ENCODE measurements around the gene TUBB3. TPM values are rescaled to one million over a fixed set of nuclear protein-coding genes. Genes with fewer than 3 reads are reported as not detected.

Gene TUBB3
- total and polyA plus RNA-seq, 9 of the 15 experiments (the other 6 are each of a cell fraction or from before 2014, with no cell fraction given) = 0.18 to 12.5 (median 5.0) TPM

DNA sequence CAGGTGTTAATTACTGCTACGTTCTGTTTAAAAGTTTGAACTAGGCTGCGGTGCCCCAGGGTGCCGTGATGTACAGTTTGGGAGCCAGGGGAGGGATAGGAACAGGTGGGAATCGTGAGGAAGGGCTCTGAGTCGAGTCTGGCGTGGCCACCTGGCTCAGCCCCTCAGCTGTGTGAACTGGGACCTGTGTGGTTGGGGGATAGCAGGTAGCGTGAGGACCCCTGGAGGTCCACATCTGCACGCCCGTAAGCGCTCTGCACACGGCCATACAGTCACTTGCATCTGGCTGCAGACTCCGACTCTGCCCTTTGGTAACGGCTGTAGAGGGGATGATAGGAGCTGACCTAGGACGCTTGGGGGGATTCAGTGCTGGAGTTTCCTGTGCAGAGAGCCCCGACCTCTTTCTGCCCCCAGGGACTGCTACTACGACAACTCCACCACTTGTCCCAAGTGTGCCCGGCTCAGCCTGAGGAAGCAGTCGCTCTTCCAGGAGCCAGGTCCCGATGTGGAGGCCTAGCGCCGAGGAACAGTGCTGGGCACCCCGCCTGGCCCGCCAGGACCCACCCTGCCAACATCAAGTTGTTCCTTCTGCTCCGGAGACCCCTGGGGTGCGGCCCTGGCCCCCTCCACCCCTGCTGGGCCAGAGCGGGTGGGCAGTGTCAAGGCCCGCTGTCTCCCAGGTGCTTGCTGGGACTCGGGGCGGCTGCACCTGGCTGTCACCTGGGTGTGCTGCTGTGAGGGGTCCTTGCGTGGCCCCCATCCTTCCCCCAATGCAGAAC lies 42.5 kb downstream of the TUBB3 start:
- intact Hi-C loops (cut with micrococcal nuclease) (no loop called here), in situ Hi-C loops (cut with MboI) (no loop called here)
- no peaks in the 10 kb centered on the region for H3K9me1 ChIP-seq (ENCODE audit: control insufficient read depth, insufficient read depth, low read length)
- CTCF ChIA-PET (ENCODE audit: low intra/inter-chr PET ratio) = no interaction called here
- H3K36me3 ChIP-seq (ENCODE audit: control insufficient read depth, insufficient read depth, low read length) = peaks cover 46% of the 10 kb centered on the region; the same call in 2 of the 3 replicates
- TF ChIP-seq, protein P1, sequence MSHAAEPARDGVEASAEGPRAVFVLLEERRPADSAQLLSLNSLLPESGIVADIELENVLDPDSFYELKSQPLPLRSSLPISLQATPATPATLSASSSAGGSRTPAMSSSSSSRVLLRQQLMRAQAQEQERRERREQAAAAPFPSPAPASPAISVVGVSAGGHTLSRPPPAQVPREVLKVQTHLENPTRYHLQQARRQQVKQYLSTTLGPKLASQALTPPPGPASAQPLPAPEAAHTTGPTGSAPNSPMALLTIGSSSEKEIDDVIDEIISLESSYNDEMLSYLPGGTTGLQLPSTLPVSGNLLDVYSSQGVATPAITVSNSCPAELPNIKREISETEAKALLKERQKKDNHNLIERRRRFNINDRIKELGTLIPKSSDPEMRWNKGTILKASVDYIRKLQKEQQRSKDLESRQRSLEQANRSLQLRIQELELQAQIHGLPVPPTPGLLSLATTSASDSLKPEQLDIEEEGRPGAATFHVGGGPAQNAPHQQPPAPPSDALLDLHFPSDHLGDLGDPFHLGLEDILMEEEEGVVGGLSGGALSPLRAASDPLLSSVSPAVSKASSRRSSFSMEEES (CRISPR knock-in tag; IDR thresholded peaks at IDR 0.05) = no peak
- TF ChIP-seq EGR1 (conservative IDR thresholded peaks at IDR 0.05) = no peak
- TF ChIP-seq PCBP2 (IDR thresholded peaks at IDR 0.05; ENCODE audit: low read depth, low read length, poor library complexity, severe bottlenecking) = no peak
- TF ChIP-seq TAF9B (IDR thresholded peaks at IDR 0.05; ENCODE audit: partially characterized antibody) = no peak
- no peak for TF ChIP-seq ZEB2 (IDR thresholded peaks at IDR 0.05)
- TF ChIP-seq, protein P2, sequence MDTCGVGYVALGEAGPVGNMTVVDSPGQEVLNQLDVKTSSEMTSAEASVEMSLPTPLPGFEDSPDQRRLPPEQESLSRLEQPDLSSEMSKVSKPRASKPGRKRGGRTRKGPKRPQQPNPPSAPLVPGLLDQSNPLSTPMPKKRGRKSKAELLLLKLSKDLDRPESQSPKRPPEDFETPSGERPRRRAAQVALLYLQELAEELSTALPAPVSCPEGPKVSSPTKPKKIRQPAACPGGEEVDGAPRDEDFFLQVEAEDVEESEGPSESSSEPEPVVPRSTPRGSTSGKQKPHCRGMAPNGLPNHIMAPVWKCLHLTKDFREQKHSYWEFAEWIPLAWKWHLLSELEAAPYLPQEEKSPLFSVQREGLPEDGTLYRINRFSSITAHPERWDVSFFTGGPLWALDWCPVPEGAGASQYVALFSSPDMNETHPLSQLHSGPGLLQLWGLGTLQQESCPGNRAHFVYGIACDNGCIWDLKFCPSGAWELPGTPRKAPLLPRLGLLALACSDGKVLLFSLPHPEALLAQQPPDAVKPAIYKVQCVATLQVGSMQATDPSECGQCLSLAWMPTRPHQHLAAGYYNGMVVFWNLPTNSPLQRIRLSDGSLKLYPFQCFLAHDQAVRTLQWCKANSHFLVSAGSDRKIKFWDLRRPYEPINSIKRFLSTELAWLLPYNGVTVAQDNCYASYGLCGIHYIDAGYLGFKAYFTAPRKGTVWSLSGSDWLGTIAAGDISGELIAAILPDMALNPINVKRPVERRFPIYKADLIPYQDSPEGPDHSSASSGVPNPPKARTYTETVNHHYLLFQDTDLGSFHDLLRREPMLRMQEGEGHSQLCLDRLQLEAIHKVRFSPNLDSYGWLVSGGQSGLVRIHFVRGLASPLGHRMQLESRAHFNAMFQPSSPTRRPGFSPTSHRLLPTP (IDR thresholded peaks at IDR 0.05; ENCODE audit: borderline replicate concordance, extremely low read depth, insufficient read length) = no peak
- no peak for TF ChIP-seq PRMT5 (CRISPR knock-in tag; IDR thresholded peaks at IDR 0.05)
- TF ChIP-seq PURB (CRISPR knock-in tag; IDR thresholded peaks at IDR 0.05; ENCODE audit: low read depth) = no peak
- TF ChIP-seq PPARD (CRISPR knock-in tag; IDR thresholded peaks at IDR 0.05) = no peak
- TF ChIP-seq SNIP1 (IDR thresholded peaks at IDR 0.05; ENCODE audit: low read depth) = no peak
- no peak for TF ChIP-seq SMAD1 (IDR thresholded peaks at IDR 0.05; ENCODE audit: low read depth, low read length, partially characterized antibody)
- TF ChIP-seq SRF (CRISPR knock-in tag; IDR thresholded peaks at IDR 0.05) = no peak
- TF ChIP-seq ARNT (IDR thresholded peaks at IDR 0.05) = no peak
- TF ChIP-seq, protein P3, sequence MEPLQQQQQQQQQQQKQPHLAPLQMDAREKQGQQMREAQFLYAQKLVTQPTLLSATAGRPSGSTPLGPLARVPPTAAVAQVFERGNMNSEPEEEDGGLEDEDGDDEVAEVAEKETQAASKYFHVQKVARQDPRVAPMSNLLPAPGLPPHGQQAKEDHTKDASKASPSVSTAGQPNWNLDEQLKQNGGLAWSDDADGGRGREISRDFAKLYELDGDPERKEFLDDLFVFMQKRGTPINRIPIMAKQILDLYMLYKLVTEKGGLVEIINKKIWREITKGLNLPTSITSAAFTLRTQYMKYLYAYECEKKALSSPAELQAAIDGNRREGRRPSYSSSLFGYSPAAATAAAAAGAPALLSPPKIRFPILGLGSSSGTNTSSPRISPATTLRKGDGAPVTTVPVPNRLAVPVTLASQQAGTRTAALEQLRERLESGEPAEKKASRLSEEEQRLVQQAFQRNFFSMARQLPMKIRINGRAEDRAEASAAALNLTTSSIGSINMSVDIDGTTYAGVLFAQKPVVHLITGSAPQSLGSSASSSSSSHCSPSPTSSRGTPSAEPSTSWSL (CRISPR knock-in tag; IDR thresholded peaks at IDR 0.05; ENCODE audit: borderline replicate concordance) = no peak
- H3K27me3 ChIP-seq (ENCODE audit: control insufficient read depth in 2 of 2, insufficient read depth in 2 of 2, low read length in 2 of 2) = no peaks in the 10 kb centered on the region
- POLR2A ChIA-PET = interaction anchor here (2.5 kb wide), 1 partner anchor 12 kb away, joined by 11 read pairs; no protein-coding TSS in a partner anchor
- H4K20me1 ChIP-seq (replicated peaks; ENCODE audit: control insufficient read depth, insufficient read depth, low read length) = 0 out of 2 replicates have a peak, but pooled peaks cover 6% of the 10 kb centered on the region
- no peak overlapping the region for H3K4me2 ChIP-seq (ENCODE audit: insufficient read depth, low read length)
- 84% methylated on average over 28 of the region's 30 CpGs for WGBS (ENCODE audit: insufficient coverage, low coverage, missing lambda C conversion rate)
- FAIRE-seq (no peak), DNase-seq (ENCODE audit: extremely low read depth in 1 of 4, low spot score in 3 of 4) (no peak), ATAC-seq (no peak)
- H3K4me3 ChIP-seq = no peak overlapping the region
- H3K4me1 ChIP-seq (replicated peaks in 1 of 2; ENCODE audit: control insufficient read depth in 2 of 2, insufficient read depth in 2 of 2, low read length in 2 of 2) = peaks cover 6 to 32% of the 10 kb centered on the region in 2 experiments; a peak in 4 of 5 replicates
- H3K27ac ChIP-seq (ENCODE audit: extremely low read depth, low read depth, low read length) = no peak overlapping the region
- no peak overlapping the region for H2AFZ ChIP-seq (ENCODE audit: low read depth, low read length)
- H3K9me3 ChIP-seq (replicated peaks; ENCODE audit: control insufficient read depth, insufficient read depth, low read depth, low read length) = no peaks in the 10 kb centered on the region
- BruUV-seq (replicated peaks) = no TSS peak
- peak overlapping the region in 1 of 2 experiments; percentile 81; a peak in 1 of 4 replicates for H3K9ac ChIP-seq (ENCODE audit: insufficient read depth in 1 of 2, low read depth in 2 of 2, low read length in 2 of 2)
- peaks cover 14% of the 10 kb centered on the region for H3K79me2 ChIP-seq (ENCODE audit: control insufficient read depth, insufficient read depth, low read length)

Data from K562 (cell line).